ENCODE results near the gene TCEANC2.
A peak's percentile ranks its signal among the peaks of the same experiment; 100 is the strongest.

Gene TCEANC2

GRCh38 chr1:54125386-54126070, 72.1 kb downstream of the TCEANC2 start:
- no peak overlapping the region for H3K4me3 ChIP-seq (ENCODE audit: control insufficient read depth, low read depth, low read length)
- no peak for TF ChIP-seq CTCF (conservative IDR thresholded peaks at IDR 0.05; ENCODE audit: control insufficient read depth, insufficient read depth, low read depth, low read length)
- no peak for DNase-seq (ENCODE audit: low read depth)

- H3K4me3 ChIP-seq (ENCODE audit: control insufficient read depth, low read depth, low read length), result no peak overlapping the region
- DNase-seq (ENCODE audit: low read depth), result peak; percentile 56
- no peak for TF ChIP-seq CTCF (conservative IDR thresholded peaks at IDR 0.05; ENCODE audit: control insufficient read depth, insufficient read depth, low read depth, low read length)
Observed at GRCh38 chr1:54126271-54126815, 72.9 kb downstream of the TCEANC2 start.

GRCh38 chr1:54127594-54128300, 74.3 kb downstream of the TCEANC2 start:
- TF ChIP-seq CTCF (conservative IDR thresholded peaks at IDR 0.05; ENCODE audit: control insufficient read depth, insufficient read depth, low read depth, low read length), result no peak
- no peak overlapping the region for H3K4me3 ChIP-seq (ENCODE audit: control insufficient read depth, low read depth, low read length)
- DNase-seq (ENCODE audit: low read depth), result no peak

GRCh38 chr1:54129858-54130257, 76.5 kb downstream of the TCEANC2 start:
- no peak for DNase-seq (ENCODE audit: low read depth)
- no peak for TF ChIP-seq CTCF (conservative IDR thresholded peaks at IDR 0.05; ENCODE audit: control insufficient read depth, insufficient read depth, low read depth, low read length)
- no peak overlapping the region for H3K4me3 ChIP-seq (ENCODE audit: control insufficient read depth, low read depth, low read length)

- no peak overlapping the region for H3K4me3 ChIP-seq (ENCODE audit: control insufficient read depth, low read depth, low read length)
- no peak for DNase-seq (ENCODE audit: low read depth)
- TF ChIP-seq CTCF (conservative IDR thresholded peaks at IDR 0.05; ENCODE audit: control insufficient read depth, insufficient read depth, low read depth, low read length), result no peak
Observed at GRCh38 chr1:54131419-54131818, 78.0 kb downstream of the TCEANC2 start.

GRCh38 chr1:54132495-54132894, 79.1 kb downstream of the TCEANC2 start:
- TF ChIP-seq CTCF (conservative IDR thresholded peaks at IDR 0.05; ENCODE audit: control insufficient read depth, insufficient read depth, low read depth, low read length), result no peak
- no peak for DNase-seq (ENCODE audit: low read depth)
- no peak overlapping the region for H3K4me3 ChIP-seq (ENCODE audit: control insufficient read depth, low read depth, low read length)
